NCI-H510A (cell line): ENCODE results near the gene SLCO3A1.

Source experiments
- DNase-seq: peaks from one replicate; lab custom pipeline; 2025; lab: John Stamatoyannopoulos, UW

The SLCO3A1 gene

DNA sequence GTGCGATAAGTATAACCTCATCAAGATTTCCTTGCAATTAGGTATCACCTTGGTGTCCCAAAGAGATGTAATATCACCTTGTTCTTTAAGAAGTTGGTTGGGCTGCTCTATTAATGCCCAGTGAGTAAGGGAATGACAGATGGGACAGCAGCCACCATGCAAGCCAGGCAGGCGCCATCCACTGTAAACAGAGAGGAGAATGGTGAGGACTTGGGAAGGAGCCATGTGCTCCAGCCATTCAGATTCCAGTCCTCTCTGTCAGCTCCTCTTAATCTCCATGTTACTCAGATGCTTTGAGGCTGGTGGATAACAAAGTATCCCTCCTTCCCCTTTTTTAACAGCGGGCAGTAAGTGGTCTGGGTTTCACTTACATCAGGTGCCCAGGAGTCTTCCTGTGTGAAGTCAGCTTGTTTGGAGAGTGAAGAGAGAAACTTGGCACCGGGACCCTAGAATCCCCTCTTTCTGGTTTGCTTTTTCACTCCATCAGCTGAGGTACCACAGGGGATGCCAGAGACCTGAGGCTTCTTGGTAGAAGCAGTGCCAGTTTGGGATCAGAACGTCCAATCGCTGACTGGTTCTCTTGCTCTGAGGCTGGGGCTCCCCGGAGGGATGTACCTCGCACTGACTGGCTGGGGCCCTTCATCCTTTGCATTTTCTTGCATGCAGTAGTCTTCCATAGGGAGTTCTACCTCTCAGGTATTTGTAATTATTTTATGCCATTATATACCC is 29.5 kb downstream of the SLCO3A1 start:
- DNase-seq = no peak

DNA sequence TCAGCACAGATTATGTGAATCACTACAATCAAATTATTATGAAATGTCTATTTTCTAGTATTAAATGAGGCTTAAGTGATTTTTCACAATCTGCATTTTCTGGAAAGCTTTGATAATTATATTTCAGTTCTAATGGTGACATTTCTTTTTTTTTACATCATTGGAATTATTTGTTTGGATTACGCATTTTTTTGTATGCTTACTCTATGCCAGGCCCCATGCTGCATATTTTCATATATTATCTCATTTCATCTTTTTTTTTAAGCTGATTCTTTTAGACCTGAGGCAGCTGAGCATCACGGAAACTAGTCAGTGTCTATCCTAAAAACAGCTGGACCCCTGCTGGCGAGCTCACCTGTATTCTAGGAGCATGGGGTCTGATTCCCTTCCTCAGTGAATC is 31.1 kb downstream of the SLCO3A1 start:
- DNase-seq = no peak

DNA sequence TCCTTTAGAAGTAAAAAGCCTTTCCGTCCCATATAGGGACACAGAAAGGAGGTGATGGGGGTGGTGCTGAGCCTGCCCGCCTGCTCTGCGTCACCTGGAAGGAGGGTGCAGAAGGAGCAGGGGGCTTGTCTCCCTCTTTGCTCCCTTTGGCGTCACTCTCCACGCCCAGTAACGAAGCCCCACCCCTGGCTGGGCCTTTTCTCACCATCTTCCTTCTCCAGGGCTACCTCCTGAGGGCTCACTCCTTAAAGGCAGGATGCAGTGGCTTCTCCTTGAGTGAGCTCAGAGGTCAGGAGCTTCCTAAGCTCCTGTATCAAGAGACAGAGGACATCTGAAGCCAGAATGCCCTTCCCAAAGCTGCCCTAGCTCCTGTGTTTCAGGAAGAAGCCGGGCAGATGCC is 31.5 kb downstream of the SLCO3A1 start:
- no peak for DNase-seq

DNA sequence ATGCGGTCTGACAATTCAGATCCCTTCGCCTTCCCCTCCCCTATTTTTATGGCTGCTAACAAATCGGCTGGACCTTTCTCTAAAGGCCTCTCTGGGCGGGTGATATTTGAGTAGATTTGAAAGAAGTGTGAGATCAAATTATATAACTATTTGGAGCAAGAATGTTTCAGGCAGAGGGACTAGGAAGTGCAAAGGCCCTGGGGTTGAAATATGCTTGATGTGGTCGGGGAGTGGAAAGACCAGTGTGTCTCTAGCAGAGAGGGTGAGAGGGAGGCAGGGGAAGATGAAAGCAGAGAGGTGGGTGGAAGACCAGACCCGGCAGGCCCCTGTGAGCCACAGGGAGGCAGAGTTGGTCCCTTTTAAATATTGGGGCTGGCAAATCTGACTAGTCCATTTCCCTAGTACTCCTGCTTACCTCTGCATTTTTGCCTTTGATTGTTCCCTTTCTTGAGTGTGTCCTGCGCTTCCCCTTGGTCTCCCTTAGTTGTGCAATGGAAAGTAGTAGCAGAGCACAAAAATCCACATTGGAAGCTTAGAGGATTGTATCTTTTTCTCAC is 32.3 kb downstream of the SLCO3A1 start:
- DNase-seq = no peak

DNA sequence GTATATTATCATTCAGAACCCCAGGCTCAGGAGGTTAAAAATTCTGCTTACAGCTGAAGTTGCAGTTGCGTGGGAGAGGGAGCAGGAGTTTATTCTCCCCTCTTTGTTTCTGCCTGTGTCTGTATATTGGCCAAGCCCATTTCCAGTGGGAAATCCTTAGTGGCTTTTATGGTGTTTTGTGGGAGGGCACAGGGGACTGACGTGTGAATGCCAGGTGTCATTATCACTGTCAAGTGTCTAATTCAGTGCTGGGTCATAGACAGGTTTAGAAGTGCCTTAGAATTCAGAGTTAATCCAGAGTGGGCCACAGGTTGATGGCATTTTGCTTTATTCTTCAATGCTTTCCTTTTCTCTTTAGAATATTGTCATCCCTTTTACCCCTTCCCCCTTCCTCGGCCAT is 33.4 kb downstream of the SLCO3A1 start:
- DNase-seq = no peak

DNA sequence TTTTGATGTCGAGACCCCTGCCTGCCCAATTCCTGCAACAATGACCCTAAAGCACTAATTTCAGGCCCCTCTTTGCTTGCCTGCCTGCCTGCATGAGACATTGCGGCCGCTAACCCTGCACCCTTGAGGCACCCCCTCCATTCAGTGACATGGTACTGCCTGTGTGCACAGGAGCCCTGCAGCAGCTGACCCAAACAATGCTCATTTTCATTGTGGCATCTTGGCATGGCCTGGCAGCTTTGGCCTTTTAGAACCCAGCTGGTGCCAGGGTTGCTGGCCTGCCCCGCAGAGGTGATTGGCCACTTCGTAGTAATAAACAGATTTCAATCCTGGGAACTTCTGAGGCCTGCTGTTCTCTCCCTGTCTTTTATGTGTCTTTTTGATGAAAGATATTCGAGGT is 33.8 kb downstream of the SLCO3A1 start:
- DNase-seq = no peak

DNA sequence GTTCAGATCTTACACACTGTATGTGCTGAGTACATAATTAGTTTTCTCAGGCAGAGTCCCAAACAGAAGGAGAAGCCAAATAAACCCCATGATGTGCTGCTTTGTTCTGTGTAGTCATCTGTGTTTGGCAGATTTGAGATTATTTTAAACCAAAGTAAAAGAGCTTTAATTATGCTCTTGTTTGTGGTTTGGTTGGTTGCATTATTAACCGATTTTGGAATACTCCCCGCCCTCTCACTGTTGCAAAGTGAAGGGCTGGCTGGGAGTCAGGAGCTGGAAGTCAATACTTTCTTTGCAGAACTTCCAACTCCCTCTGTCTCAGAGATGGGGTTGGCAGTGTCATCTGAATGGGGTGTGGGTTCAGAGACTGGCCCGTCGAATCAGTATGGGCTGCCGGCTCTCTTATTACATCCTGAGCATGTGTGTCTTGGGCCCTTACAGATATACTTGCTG is 34.4 kb downstream of the SLCO3A1 start:
- no peak for DNase-seq

DNA sequence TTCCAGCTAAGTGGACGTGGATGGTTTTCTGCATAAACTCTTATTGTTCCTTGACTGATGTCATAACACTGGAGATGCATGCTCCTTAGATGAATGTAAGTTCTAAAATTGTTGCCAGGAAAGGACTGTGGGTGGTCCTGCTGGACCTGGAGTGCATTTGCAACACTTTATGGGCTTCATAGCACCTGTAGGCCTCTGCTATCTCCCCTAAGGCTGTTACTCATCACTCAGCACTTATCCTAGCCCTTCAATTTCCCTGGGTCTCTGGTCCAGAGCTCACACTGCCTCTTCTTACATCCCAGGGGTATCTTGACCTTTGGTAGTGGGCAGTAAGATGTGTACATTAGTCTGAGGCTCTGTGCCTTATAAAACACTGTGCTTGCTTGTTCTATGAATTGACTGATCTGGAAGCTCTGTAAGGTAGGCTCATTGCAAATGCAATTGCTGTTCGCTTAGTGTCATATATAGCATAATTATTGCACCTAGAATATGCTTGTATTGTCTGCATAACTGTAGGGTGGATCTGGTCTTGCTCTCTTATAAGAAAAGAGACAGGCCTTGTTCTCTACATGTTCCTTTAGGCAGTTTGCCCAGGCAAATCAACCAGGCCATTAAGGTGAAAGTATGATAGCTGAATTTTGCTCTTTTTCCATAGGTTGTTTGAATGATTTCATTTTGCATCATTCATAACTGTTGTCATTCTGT is 35.8 kb downstream of the SLCO3A1 start:
- DNase-seq = no peak

DNA sequence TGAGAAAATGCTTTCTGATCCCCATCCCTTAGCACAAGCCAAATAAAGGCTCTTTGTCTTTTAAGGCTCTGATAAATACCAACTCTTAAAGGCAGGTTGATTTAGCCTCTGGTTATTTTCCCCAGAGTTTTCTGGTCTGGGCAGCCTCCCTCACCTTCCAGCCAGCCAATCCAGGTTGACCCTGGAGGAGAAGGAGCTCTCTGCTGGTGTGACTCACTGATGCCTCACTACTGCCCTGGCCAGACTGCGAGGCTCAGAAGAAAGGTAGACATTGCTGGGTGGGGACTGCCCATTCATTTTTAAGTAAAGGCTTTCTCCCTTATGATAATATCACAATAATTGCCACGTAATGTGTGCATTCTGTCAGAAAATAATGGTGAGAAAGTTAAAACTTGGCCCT is 37.1 kb downstream of the SLCO3A1 start:
- DNase-seq = no peak

DNA sequence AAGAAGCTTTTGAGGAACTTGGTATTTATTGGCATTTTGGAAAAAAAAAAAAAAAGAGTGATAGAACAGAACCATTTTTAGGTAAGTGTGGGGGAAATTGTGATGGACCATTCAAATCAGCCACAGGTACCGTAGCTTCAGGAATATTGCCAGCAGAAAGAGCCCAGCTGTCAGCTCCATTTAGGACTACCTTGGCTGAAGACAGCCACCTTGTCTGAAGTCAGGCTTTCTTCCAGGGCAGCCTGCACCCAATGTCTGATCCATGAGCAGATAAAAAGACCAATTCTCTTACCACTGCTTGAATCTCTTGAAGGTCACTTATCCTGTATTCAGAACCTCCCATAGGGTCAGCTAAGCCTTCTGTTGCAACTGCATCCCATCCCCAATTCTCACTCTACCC is 37.6 kb downstream of the SLCO3A1 start:
- DNase-seq = no peak

DNA sequence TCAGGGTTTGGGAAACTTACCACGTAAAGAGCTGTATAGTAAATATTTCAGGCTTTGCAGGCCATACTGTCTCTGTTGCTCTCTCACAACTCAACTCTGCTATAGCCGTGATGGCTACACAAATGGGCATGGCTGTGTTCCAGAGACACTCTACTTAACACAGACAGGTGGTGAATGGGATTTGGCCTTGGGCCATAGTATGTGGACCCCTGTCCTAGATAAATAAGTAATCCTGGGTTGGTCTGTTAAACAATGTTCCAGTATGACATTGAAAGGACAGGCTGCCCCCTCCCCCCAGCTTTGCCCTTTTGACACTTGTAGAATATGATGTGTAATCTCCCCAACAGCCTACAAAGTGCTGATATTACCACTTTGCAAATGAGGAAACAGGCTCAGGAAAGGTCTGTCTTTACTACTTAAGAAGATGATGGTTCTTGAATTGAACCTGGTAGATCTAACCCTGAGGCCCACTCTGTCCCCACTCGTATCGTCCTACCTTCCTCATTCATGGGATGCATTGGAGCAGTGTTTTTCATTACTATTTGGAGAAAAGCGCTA is 38.4 kb downstream of the SLCO3A1 start:
- DNase-seq = no peak

DNA sequence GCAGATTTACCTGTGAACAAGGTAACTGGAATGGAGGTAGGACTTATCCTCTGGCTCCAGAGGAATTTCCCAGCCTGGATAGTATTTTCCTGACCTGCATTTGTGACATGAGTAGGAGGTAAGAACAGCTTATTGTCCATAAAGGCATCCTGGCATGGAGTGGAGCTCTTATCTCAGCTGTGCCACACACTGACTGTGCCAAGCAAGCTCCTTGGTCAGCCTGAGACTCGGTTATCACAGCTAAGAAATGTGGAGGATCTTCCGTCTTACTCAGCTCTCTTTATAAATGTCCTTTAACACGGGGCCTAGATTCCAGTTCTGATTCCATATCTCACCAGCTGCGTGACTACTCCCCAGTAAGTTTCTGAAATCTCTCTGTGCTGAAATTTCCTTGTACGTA is 38.9 kb downstream of the SLCO3A1 start:
- no peak for DNase-seq

DNA sequence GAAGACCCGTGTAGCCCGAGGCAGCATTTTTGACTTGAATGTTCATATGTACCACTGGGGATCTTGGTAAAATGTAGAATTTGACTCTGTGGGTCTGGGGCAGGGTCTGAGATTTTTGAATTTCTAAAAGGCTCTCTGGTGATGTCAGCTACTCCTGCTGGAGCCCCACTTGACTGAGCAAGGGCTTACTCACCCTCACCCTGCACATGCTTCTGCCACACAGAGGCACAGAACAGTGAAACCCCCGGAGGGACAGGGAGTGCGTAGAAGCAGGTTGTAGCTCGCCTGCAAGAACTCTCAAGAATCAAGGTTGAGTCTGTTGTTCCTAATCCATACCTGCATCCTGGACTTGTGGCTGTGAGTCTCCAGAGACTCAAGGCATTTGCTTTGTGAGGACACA is 41.1 kb downstream of the SLCO3A1 start:
- DNase-seq = no peak

DNA sequence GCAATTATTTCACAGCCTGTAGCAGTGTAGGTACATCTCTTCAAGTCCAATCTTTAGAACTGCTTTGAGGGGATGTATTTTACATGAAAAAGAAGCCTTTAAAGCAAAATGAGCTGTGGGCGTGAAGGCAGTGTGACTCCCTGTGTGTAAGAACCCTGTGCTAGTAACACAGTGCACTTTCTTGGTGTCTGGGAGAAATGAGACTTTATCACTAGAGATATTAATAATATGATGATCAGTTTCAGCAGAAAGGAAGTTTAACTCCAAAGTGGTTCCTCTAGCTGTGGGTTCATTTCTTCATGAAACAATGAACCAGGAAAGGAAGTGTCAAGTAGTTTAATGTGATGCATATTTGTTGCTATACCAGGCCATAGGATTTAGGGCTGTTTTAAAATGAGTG is 41.5 kb downstream of the SLCO3A1 start:
- no peak for DNase-seq

DNA sequence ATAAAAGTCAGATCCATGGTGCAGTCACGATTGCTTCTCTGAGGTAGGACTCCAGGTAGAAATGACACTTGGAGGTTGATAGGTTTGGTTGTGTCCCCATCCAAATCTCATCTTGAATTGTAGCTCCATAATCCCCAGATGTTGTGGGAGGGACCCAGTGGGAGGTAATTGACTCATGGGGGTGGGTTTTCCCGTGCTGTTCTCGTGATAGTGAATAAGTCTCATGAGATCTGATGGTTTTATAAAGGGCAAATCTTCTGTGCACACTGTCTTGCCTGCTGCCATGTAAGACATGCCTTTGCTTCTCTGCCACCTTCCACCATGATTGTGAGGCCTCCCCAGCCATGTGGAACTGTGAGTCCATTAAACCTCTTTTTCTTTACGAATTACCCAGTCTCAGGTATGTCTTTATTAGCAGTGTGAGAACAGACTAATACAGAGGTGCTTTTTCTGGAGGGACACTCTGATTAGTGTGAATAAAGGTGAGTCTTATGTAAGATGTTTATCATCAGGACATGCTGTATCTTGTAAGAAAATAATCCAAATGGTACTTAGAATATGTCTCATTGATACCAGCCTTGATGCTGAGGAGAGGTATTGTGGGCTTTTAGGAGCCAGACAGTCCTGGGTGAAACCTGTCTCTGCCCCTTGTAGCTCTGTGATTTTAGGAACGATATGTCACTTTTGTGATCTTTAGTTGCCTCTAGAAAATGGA is 43.0 kb downstream of the SLCO3A1 start:
- no peak for DNase-seq

DNA sequence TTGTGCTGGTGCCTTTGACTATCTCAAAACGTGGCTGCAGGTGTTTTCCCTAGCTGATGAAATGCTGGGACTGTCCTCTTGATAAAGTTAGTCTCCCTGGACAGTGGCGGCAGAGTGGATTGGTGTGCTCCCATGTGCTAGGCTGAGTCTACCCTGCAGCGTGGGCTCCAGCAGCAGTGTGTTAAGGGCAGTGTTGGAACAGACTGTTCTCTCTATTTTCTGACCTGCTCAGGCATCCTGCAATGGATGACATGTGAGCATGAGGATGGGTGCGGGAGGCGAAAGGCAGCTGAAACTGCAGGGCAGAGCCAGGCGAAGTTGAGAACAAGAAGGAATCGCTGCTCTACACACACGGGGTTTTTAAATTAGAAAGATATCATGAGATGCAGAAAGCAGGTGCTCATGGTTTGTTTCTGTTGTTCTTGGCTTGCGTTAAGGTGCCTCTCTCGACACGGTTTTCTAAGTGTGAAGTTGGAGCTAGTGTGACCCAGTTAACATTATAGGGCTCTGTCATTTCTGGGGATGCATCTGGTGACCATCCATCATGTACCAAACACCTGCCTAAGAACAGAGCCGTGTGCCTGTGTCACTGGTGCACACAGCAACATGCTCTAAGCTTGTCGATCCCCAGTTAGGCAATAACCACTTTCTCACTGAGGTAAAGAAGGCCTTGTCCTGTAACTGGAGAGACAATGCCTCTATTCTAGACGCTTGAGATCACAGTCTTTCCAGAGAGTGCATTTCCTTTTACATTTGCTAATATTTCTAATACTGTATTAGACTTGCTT is 44.3 kb downstream of the SLCO3A1 start:
- no peak for DNase-seq

DNA sequence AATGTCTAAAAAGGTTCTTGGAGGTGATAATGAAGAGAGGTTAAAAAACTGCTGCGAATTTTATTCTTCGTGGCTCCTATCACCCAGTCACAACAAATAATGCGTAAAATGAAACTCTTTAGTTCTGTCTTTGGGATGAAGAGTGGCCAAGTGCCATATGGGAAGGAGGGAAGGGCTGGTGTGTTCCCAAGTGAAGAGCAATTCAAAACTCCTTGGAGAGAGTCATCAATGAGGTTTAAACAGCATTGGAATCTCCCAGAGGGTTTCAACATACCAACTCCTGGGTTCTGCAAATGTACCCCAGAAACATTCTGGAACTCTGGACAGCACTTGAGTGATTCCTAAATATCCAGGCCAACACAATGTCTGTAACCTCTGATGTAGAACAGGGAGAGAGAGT is 45.3 kb downstream of the SLCO3A1 start:
- DNase-seq = no peak

DNA sequence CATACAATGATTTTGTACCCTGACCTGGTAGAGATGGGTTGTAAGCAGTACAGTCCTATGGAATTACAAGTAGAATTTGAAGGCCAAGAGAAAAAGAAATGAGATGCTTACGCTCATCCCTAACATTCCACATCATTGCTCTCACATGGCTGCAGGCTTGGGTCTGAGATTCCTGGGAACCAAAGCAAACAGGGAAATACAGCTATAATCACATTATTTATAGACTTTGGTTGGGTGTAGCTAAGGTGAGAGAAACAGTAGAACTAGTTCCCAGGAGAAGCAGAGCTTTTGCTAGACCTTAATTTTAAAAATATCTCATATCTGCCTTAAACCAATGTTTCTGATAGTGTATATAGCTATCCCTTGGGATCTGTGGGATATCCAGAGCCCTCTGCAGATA is 51.4 kb downstream of the SLCO3A1 start:
- no peak for DNase-seq

DNA sequence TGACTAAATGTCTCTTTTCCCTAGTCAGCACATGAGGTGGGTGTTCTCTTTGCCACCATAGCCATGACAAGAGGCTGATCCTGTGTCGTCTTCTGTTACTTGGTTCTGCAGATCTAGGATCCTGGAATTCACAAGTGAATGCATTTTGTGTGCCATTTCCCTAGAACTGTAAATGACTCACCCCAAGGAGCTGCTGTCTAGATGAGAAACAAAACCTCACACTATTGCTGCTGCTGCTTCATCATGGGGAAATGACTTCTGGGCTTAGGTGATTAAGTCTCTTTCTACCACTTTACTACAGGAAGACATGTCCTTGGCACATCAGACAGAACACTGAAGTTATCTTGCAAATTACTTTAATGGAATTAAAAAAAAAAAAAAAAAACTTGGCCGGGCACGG is 54.9 kb downstream of the SLCO3A1 start:
- DNase-seq = no peak

DNA sequence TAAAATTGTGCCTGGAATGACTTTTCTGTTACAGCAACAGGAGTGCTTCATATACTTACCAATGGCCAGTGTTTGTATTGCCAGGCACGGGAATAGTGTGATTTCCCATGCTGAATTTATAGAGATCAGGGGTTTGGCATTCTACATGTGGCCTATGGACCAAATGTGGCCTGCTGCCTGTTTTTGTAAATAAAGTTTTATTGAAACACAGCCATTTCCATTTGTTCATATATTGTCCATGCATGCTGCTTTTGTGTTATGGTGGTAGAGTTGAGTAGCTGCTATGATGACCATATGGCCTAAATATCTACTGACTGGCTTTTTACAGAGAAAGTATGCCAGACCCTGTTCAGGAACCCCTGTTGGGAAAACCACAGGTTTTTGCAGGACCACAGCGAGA is 55.6 kb downstream of the SLCO3A1 start:
- no peak for DNase-seq

DNA sequence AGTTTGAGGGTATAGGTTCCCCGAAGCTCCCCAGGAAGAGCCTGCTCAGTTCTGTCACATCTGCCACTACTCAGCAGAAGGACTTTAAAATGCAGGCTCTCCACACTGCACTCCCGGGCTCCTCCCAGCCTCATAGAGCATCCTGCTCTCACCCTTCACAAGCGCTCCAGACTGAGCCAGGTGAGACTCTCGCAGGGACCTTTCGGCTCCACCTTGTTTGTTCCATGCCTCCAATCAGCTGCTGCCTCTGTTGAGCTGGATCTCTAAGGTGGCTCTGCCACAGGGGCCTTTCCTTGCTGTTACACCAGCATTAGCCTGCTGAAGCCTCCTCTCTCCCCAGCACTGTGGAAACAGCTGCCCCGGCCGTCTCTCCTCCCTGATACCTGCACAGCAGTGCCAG is 56.1 kb downstream of the SLCO3A1 start:
- peak; percentile 75 for DNase-seq

DNA sequence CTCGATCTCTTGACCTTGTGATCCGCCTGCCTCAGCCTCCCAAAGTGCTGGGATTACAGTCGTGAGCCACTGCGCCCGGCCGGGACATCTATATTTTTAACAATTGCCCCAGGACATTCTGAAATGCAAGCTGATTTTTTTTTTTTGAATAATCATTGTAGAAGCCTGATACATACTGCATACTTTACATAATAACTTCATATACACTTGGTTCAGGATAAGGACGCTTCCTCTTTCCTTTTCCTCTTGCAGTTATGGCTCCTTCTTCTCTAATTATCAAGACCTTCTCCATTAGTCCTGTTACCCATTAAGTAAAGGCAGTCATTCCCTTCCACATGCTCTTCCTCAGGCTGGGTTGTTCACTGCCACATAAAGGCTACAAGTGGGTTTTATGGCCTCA is 58.3 kb downstream of the SLCO3A1 start:
- DNase-seq = no peak
